ENCODE measurements around the gene WNT9A. TPM values are rescaled to one million over a fixed set of nuclear protein-coding genes. Genes with fewer than 3 reads are reported as not detected.

The WNT9A gene
- total RNA-seq, 1 donor from 2014 or later: 10.2 TPM

DNA sequence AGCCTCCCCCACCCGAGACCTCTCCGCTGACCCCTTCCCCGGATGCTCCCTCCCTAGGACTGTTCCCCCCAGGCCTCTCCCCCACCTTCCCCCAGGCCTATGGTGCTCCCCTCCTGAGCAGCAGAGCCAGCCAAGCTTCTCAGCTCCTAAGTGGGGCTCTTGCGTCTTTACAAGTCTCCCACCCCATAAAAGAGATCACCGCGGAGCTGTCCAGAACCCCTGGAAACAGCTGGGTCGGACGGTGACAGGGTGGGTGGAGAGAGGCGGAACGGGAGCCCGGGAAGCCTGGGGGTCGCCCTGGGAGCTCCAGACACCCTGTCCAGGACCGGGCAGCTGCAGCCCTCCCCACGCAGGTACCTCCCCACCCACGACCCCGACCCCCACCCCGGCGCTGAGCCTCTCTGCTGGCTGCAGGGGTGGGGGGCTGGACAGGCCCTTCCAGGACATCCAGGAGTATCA is 61.2 kb downstream of the WNT9A start:
- DNase-seq (peak; percentile 57), ATAC-seq (no peak)
- TF ChIP-seq, protein P1, sequence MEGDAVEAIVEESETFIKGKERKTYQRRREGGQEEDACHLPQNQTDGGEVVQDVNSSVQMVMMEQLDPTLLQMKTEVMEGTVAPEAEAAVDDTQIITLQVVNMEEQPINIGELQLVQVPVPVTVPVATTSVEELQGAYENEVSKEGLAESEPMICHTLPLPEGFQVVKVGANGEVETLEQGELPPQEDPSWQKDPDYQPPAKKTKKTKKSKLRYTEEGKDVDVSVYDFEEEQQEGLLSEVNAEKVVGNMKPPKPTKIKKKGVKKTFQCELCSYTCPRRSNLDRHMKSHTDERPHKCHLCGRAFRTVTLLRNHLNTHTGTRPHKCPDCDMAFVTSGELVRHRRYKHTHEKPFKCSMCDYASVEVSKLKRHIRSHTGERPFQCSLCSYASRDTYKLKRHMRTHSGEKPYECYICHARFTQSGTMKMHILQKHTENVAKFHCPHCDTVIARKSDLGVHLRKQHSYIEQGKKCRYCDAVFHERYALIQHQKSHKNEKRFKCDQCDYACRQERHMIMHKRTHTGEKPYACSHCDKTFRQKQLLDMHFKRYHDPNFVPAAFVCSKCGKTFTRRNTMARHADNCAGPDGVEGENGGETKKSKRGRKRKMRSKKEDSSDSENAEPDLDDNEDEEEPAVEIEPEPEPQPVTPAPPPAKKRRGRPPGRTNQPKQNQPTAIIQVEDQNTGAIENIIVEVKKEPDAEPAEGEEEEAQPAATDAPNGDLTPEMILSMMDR (IDR thresholded peaks at IDR 0.05): no peak
- Histone ChIP-seq H3K4me3 (peak overlapping the region; percentile 57), H3K27me3 (no peaks in the 10 kb centered on the region), H3K27ac (peak overlapping the region; percentile 78), H3K36me3 (no peaks in the 10 kb centered on the region), H3K9me3 (no peaks in the 10 kb centered on the region), H3K4me1 (peaks cover 20% of the 10 kb centered on the region)
- intact Hi-C loops (cut with DNase I): no loop called here

DNA sequence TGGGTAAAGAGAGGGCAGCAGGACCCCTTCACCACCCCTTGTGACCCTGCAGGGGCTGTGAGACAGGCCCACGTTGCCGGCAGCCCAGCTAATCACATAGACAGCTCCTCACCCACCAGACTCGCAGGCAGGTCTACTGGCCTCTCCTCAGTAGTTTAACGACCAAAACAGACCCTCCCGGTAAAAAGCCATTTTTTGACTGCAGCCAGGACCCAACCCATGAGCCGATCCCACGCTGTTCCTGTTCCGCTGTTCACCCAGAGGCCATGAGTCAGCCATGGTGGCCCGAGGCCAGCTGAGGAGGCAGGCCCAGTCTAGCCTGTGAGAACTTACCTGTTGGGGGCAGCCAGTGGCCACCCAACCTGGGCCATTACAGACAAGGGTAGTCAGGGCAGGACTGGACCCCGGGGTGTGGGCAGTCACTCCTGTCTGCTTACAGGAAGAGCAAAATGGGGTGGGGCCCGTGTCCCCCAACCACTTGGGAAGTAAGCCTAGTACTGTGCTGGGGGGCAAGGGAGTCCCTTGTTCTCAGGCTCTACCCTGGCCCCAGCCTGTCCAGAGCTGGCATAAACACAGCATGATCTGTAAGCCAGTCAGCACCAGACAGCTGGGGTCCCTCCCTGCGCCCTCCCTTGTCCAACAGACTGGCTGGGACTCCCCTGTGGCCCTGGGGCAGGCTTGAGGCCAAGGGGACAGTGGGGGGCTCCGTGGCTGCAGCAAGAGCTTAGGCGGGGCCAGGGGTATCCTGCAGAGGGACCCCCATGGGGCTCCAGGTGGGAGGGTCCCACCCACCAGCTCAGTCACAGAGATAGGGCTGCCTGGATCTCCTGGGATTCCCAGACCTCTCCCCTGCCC is 61.9 kb downstream of the WNT9A start:
- Histone ChIP-seq H3K4me3 (no peak overlapping the region), H3K9me3 (no peaks in the 10 kb centered on the region), H3K27me3 (no peaks in the 10 kb centered on the region), H3K27ac (no peak overlapping the region), H3K36me3 (no peaks in the 10 kb centered on the region), H3K4me1 (peaks cover 20% of the 10 kb centered on the region)
- intact Hi-C loops (cut with DNase I): no loop called here
- TF ChIP-seq, protein P1 (IDR thresholded peaks at IDR 0.05): no peak
- DNase-seq (peak; percentile 70), ATAC-seq (peak; percentile 18)

DNA sequence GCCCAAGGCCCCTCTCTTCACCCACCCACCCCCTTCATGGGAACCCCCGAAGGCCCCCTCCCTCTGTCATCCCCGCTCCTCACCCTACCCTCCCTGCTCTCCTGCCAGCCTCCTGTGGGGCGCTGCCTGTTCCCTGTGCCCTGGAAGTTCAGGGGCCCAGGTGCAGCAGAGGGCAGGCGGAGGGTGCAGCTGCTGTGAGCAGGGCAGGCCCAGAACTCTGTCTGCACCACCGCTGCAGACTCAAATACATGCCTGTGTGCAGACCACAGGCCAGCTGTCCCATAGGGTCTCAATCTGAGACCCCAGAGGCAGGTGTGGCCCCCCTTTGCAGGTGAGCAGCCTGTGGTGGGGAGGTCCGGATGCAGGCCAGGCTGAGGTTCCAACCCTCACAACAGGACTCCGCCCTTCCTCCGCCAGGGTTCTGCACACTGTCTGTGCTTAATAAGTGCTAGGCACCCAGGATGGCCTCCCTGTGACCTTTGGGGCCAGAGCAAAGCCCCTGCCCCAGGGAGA is 62.5 kb downstream of the WNT9A start:
- intact Hi-C loops (cut with DNase I): no loop called here
- DNase-seq (peak; percentile 57), ATAC-seq (no peak)
- Histone ChIP-seq H3K36me3 (no peaks in the 10 kb centered on the region), H3K27me3 (no peaks in the 10 kb centered on the region), H3K4me1 (peaks cover 20% of the 10 kb centered on the region), H3K9me3 (no peaks in the 10 kb centered on the region), H3K4me3 (no peak overlapping the region), H3K27ac (no peak overlapping the region)
- TF ChIP-seq, protein P1 (IDR thresholded peaks at IDR 0.05): no peak

DNA sequence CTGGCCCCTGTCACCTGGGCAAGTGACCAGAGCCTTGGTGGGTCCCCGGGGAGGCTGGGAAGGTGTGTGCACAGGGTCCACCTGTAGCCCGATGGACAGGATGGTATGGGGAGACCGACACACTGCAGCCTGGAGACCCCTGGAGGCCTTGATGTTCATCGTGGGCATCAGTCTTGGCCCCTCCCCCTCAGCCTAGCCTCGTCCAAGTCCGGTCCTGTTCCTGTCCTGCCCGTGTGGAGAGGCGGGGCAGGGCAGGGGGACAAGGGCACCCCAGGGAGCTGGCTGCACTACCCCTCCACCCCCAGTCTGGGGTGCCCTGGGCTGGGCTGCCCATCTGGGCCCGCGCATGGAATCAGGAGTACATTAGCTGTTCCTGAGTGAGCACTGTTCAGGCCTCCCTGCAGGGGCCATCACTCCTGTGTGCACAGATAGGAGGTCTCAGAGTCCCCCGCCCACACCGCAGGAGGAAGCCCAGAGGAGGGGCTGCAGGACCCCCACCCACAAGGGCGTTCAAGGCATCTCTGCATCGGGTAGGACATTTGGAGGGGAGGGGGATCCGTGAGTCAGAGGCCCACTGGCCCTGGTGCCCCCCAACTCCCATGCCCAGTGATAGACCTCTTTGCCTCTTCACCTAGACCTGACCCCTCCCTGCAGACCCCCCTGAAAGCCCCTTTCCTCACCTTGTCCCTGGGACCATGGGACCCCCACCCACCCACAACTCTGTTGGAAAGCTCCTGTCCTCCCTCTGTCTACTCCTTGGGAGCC is 63.2 kb downstream of the WNT9A start:
- DNase-seq (peak; percentile 49), ATAC-seq (no peak)
- TF ChIP-seq, protein P1 (IDR thresholded peaks at IDR 0.05): no peak
- intact Hi-C loops (cut with DNase I): no loop called here
- Histone ChIP-seq H3K4me3 (no peak overlapping the region), H3K4me1 (peaks cover 20% of the 10 kb centered on the region), H3K36me3 (no peaks in the 10 kb centered on the region), H3K27me3 (no peaks in the 10 kb centered on the region), H3K9me3 (no peaks in the 10 kb centered on the region), H3K27ac (no peak overlapping the region)

DNA sequence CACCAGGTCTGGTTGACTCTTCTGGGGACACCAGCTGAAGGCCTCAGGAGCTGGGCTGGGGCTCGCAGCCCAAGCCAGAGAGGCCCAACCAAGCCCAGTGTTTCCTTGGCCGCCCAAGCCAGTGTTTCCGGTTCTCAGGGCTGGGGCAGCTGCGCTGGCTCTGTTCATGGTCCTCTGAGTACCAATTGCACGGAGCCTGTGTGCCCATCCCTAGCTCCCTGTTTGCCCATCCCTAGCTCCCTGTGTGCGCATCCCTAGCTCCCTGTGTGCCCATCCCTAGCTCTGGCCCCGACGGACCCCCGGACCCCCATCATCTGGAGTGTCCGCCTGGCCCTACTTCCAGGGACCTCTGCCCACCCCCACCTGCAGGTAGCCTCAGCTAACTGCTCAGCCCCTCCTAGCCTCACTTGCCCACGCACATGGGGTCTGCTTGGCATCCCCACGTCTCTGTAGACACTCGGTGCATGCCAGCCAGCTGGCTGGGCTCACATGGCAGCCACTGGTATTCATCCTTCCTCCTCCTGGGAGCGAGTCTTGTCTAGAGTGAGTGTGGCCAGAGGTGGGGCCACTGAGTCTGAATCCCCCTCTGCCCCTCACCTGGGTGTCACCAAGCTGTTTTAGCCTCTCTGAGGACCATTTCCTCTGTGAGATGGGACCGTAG is 64.0 kb downstream of the WNT9A start:
- intact Hi-C loops (cut with DNase I): no loop called here
- Histone ChIP-seq H3K36me3 (no peaks in the 10 kb centered on the region), H3K9me3 (no peaks in the 10 kb centered on the region), H3K4me1 (peaks cover 20% of the 10 kb centered on the region), H3K4me3 (no peak overlapping the region), H3K27me3 (no peaks in the 10 kb centered on the region), H3K27ac (no peak overlapping the region)
- ATAC-seq (no peak), DNase-seq (peak; percentile 62)
- TF ChIP-seq, protein P1 (IDR thresholded peaks at IDR 0.05): no peak
